ENCODE data around the gene THSD4.

The THSD4 gene

DNA sequence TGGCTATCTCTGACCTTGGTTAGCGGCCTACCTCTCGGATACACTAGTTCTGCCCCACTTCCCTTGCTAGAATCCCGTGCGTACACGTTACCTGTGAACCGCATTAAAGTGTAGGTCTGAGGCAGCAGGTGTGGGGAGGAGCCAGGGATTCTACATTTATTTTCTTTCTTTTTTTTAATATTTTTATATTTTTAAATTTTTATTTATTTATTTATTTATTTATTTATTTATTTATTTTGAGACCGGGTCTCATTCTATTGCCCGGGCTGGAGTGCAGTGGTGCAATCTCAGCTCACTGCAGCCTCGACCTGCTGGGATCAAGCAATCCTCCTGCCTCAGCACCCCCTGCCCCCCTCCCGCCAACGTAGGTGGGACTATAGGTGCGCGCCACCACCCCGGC, 634.2 kb downstream of the THSD4 start:
- Histone ChIP-seq H3K9ac (ENCODE audit: low read depth, low read length, poor library complexity, severe bottlenecking) (no peak overlapping the region), H3K27me3 (ENCODE audit: insufficient read depth, low read length, poor library complexity, severe bottlenecking) (no peaks in the 10 kb centered on the region), H3K4me3 (ENCODE audit: low read length, poor library complexity, severe bottlenecking) (no peak overlapping the region), H3K9me3 (ENCODE audit: insufficient read depth, low read depth, low read length) (no peaks in the 10 kb centered on the region), H3K36me3 (ENCODE audit: insufficient read depth, low read length) (no peaks in the 10 kb centered on the region), H3K79me2 (ENCODE audit: insufficient read depth, low read length) (no peaks in the 10 kb centered on the region), H4K20me1 (ENCODE audit: insufficient read depth, low read length, poor library complexity, severe bottlenecking) (no peaks in the 10 kb centered on the region), H3K4me1 (ENCODE audit: insufficient read depth, low read length, poor library complexity, severe bottlenecking) (peaks cover 20% of the 10 kb centered on the region), H2AFZ (ENCODE audit: low read length) (no peak overlapping the region), H3F3A (ENCODE audit: low read depth) (no peaks in the 10 kb centered on the region), H3K9me2 (replicated peaks; ENCODE audit: low read depth, low read length) (no peaks in the 10 kb centered on the region), H3K4me2 (ENCODE audit: low read depth, low read length, poor library complexity, severe bottlenecking) (no peak overlapping the region)
- no peak for TF ChIP-seq EZH2phosphoT487 (IDR thresholded peaks at IDR 0.05; ENCODE audit: borderline replicate concordance)
- TF ChIP-seq, protein P1, sequence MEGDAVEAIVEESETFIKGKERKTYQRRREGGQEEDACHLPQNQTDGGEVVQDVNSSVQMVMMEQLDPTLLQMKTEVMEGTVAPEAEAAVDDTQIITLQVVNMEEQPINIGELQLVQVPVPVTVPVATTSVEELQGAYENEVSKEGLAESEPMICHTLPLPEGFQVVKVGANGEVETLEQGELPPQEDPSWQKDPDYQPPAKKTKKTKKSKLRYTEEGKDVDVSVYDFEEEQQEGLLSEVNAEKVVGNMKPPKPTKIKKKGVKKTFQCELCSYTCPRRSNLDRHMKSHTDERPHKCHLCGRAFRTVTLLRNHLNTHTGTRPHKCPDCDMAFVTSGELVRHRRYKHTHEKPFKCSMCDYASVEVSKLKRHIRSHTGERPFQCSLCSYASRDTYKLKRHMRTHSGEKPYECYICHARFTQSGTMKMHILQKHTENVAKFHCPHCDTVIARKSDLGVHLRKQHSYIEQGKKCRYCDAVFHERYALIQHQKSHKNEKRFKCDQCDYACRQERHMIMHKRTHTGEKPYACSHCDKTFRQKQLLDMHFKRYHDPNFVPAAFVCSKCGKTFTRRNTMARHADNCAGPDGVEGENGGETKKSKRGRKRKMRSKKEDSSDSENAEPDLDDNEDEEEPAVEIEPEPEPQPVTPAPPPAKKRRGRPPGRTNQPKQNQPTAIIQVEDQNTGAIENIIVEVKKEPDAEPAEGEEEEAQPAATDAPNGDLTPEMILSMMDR (conservative IDR thresholded peaks at IDR 0.05; ENCODE audit: low read length): no peak

DNA sequence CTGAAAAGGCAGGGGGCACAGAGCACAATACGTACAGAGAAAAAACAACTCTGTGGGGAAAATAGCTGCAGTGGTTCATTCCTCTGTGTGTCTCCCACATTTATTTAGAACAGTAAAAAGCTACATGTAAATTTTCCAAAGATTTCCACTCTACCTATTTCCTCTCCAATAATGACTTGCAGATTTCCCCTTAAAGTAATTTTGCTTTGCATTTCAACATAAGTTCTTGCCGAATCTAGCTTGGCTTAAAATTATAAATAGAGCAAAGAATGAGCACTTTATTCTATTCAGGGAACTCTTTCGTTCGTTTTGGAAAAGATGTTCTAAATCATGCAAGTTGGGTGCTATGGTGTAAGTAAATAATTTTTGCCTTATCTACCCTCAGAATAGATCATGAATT, 636.9 kb downstream of the THSD4 start:
- H3F3A ChIP-seq (ENCODE audit: low read depth): no peaks in the 10 kb centered on the region
- H3K79me2 ChIP-seq (ENCODE audit: insufficient read depth, low read length): no peaks in the 10 kb centered on the region
- 0 out of 2 replicates have a peak, but pooled peaks cover 3% of the 10 kb centered on the region for H3K9me3 ChIP-seq (ENCODE audit: insufficient read depth, low read depth, low read length)
- peak overlapping the region; percentile 67 for H3K4me2 ChIP-seq (ENCODE audit: low read depth, low read length, poor library complexity, severe bottlenecking)
- H3K27me3 ChIP-seq (ENCODE audit: insufficient read depth, low read length, poor library complexity, severe bottlenecking): no peaks in the 10 kb centered on the region
- H3K4me1 ChIP-seq (ENCODE audit: insufficient read depth, low read length, poor library complexity, severe bottlenecking): peaks cover 20% of the 10 kb centered on the region
- no peaks in the 10 kb centered on the region for H3K36me3 ChIP-seq (ENCODE audit: insufficient read depth, low read length)
- peak overlapping the region; percentile 47; the same call in 1 of the 2 replicates for H2AFZ ChIP-seq (ENCODE audit: low read length)
- H4K20me1 ChIP-seq (ENCODE audit: insufficient read depth, low read length, poor library complexity, severe bottlenecking): no peaks in the 10 kb centered on the region
- no peak for TF ChIP-seq EZH2phosphoT487 (IDR thresholded peaks at IDR 0.05; ENCODE audit: borderline replicate concordance)
- TF ChIP-seq, protein P1 (conservative IDR thresholded peaks at IDR 0.05; ENCODE audit: low read length): no peak
- no peaks in the 10 kb centered on the region for H3K9me2 ChIP-seq (replicated peaks; ENCODE audit: low read depth, low read length)
- H3K4me3 ChIP-seq (ENCODE audit: low read length, poor library complexity, severe bottlenecking): peak overlapping the region; percentile 38
- peak overlapping the region; percentile 18 for H3K9ac ChIP-seq (ENCODE audit: low read depth, low read length, poor library complexity, severe bottlenecking)

DNA sequence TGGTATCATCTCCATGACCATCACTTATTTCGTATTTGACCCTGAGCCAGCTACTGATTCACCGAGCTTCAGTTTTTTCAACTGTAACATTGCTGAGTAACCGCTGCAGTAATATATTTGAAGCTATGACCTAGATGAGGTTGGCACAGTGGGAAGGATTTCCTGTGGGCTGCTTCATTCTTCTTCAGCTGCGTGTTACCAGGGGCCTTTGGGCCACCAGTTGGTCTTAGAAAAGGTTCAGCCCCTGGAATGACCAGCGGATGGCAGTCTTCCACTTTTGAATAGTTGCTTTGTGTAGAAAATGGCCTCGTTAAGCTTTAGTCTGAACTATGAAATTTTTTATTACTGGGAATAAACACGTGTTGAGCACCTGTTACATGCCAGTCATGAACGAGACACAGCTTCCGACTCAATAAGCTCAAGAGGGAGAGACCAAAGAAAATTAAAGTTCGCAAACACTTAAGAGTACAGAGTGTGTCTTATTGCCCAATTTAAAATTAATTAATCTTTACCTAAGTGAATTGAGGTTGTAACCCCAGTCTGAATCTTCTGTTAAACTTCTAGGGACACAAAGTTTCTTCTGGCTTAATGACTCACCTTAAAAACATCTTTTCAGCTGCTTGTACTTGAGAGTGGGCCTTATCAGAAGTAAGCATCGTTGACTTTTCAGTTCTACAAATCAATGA, 637.5 kb downstream of the THSD4 start:
- Histone ChIP-seq H3K36me3 (ENCODE audit: insufficient read depth, low read length) (no peaks in the 10 kb centered on the region), H3K4me1 (ENCODE audit: insufficient read depth, low read length, poor library complexity, severe bottlenecking) (peaks cover 20% of the 10 kb centered on the region), H3K27me3 (ENCODE audit: insufficient read depth, low read length, poor library complexity, severe bottlenecking) (no peaks in the 10 kb centered on the region), H3K9me2 (replicated peaks; ENCODE audit: low read depth, low read length) (no peaks in the 10 kb centered on the region), H4K20me1 (ENCODE audit: insufficient read depth, low read length, poor library complexity, severe bottlenecking) (no peaks in the 10 kb centered on the region), H3K9ac (ENCODE audit: low read depth, low read length, poor library complexity, severe bottlenecking) (peak overlapping the region; percentile 18), H3K4me3 (ENCODE audit: low read length, poor library complexity, severe bottlenecking) (peak overlapping the region; percentile 38), H3K79me2 (ENCODE audit: insufficient read depth, low read length) (no peaks in the 10 kb centered on the region), H3K9me3 (ENCODE audit: insufficient read depth, low read depth, low read length) (0 out of 2 replicates have a peak, but pooled peaks cover 3% of the 10 kb centered on the region), H3K4me2 (ENCODE audit: low read depth, low read length, poor library complexity, severe bottlenecking) (peak overlapping the region; percentile 67), H3F3A (ENCODE audit: low read depth) (no peaks in the 10 kb centered on the region), H2AFZ (ENCODE audit: low read length) (peak overlapping the region; percentile 47; the same call in 1 of the 2 replicates)
- no peak for TF ChIP-seq EZH2phosphoT487 (IDR thresholded peaks at IDR 0.05; ENCODE audit: borderline replicate concordance)
- TF ChIP-seq, protein P1 (conservative IDR thresholded peaks at IDR 0.05; ENCODE audit: low read length): peak; percentile 89

Data from Loucy (cell line).